Activated naive CD4-positive, alpha-beta T cell treated with anti-CD3 and anti-CD28 coated beads, Interleukin-2, amount 50 U/mL, for 24 hours (primary cell): ENCODE data around the gene NUDCD3.

ENCODE experiments used
- H3K27ac Mint-ChIP-seq: one replicate; pipeline ENCODE4 v1.8.0; 2021; ENCODE audit warnings: mild to moderate bottlenecking, mixed read lengths
- H3K27me3 Mint-ChIP-seq: one replicate; pipeline ENCODE4 v1.8.0; 2021; ENCODE audit warnings: mixed read lengths
- H3K36me3 Mint-ChIP-seq: one replicate; pipeline ENCODE4 v1.8.0; 2021; ENCODE audit warnings: mixed read lengths
- H3K4me1 Mint-ChIP-seq: one replicate; pipeline ENCODE4 v1.8.0; 2021; ENCODE audit warnings: mixed read lengths
- H3K4me3 Mint-ChIP-seq: one replicate; pipeline ENCODE4 v1.8.0; 2021; ENCODE audit warnings: mild to moderate bottlenecking, mixed read lengths
- H3K9me3 Mint-ChIP-seq: one replicate; pipeline ENCODE4 v1.8.0; 2021; ENCODE audit warnings: mixed read lengths

The NUDCD3 gene

GRCh38 chr7:44472843-44473242 is 17.6 kb downstream of the NUDCD3 start:
- Mint-ChIP-seq H3K4me1 (peaks cover 82% of the 10 kb centered on the region), H3K4me3 (no peak overlapping the region), H3K27ac (no peak overlapping the region), H3K9me3 (no peaks in the 10 kb centered on the region), H3K27me3 (no peaks in the 10 kb centered on the region), H3K36me3 (peaks cover 17% of the 10 kb centered on the region)

GRCh38 chr7:44471850-44472249 is 18.6 kb downstream of the NUDCD3 start:
- Mint-ChIP-seq H3K9me3 (no peaks in the 10 kb centered on the region), H3K27me3 (no peaks in the 10 kb centered on the region), H3K27ac (peak overlapping the region; percentile 1), H3K4me3 (no peak overlapping the region), H3K4me1 (peaks cover 81% of the 10 kb centered on the region), H3K36me3 (peaks cover 21% of the 10 kb centered on the region)

DNA sequence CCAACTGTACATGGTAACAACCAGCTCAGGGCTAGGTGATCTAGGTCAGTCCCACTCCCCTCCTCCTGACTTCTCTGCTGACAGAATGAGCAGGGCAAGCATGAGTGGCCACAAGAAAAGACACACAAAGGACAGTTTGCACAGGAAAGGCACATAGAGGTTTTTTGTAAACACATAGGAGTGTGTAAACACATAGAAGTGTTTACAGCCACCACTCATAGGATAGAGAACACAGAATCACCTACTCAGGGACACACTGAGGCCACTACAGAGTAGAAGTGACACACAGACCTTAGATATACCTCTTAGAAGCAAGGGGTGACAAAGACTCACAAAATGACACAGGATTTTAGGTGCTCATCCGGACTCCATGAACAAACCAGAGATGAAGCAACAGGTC is 19.0 kb downstream of the NUDCD3 start:
- H3K27me3 Mint-ChIP-seq, result no peaks in the 10 kb centered on the region
- H3K36me3 Mint-ChIP-seq, result peaks cover 21% of the 10 kb centered on the region
- peaks cover 81% of the 10 kb centered on the region for H3K4me1 Mint-ChIP-seq
- H3K9me3 Mint-ChIP-seq, result no peaks in the 10 kb centered on the region
- H3K4me3 Mint-ChIP-seq, result no peak overlapping the region
- peak overlapping the region; percentile 1 for H3K27ac Mint-ChIP-seq

GRCh38 chr7:44470628-44471245 is 19.7 kb downstream of the NUDCD3 start:
- no peaks in the 10 kb centered on the region for H3K27me3 Mint-ChIP-seq
- H3K36me3 Mint-ChIP-seq, result peaks cover 21% of the 10 kb centered on the region
- H3K4me3 Mint-ChIP-seq, result no peak overlapping the region
- H3K9me3 Mint-ChIP-seq, result no peaks in the 10 kb centered on the region
- H3K27ac Mint-ChIP-seq, result no peak overlapping the region
- H3K4me1 Mint-ChIP-seq, result peaks cover 86% of the 10 kb centered on the region

DNA sequence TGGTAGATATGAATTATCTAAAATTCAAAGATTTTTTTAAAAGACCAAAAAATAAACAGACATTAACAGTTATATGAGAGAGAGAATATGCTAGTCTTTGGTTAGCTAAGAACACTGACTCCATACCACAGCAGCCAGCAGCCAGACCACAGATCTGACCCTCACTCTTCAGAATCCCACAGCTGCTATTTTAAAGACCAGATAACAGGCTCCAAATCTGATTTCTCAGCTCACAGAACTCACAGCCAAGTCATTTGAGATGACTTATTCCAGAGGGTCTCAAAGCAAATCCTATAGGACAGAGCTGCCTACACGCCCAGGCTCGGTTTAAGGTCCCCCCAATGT is 20.4 kb downstream of the NUDCD3 start:
- peaks cover 92% of the 10 kb centered on the region for H3K4me1 Mint-ChIP-seq
- H3K36me3 Mint-ChIP-seq, result peaks cover 25% of the 10 kb centered on the region
- no peaks in the 10 kb centered on the region for H3K27me3 Mint-ChIP-seq
- H3K27ac Mint-ChIP-seq, result no peak overlapping the region
- H3K4me3 Mint-ChIP-seq, result no peak overlapping the region
- no peaks in the 10 kb centered on the region for H3K9me3 Mint-ChIP-seq

- Mint-ChIP-seq H3K27me3 (no peaks in the 10 kb centered on the region), H3K27ac (peak overlapping the region; percentile 38), H3K4me1 (peaks cover 92% of the 10 kb centered on the region), H3K36me3 (peaks cover 26% of the 10 kb centered on the region), H3K9me3 (no peaks in the 10 kb centered on the region), H3K4me3 (no peak overlapping the region)
Measured at GRCh38 chr7:44469461-44470134, 20.9 kb downstream of the NUDCD3 start.

GRCh38 chr7:44467217-44467548 is 23.3 kb downstream of the NUDCD3 start:
- H3K9me3 Mint-ChIP-seq, result no peaks in the 10 kb centered on the region
- H3K4me3 Mint-ChIP-seq, result no peak overlapping the region
- peak overlapping the region; percentile 35 for H3K27ac Mint-ChIP-seq
- no peaks in the 10 kb centered on the region for H3K27me3 Mint-ChIP-seq
- H3K4me1 Mint-ChIP-seq, result peaks cover 85% of the 10 kb centered on the region
- H3K36me3 Mint-ChIP-seq, result peaks cover 21% of the 10 kb centered on the region

DNA sequence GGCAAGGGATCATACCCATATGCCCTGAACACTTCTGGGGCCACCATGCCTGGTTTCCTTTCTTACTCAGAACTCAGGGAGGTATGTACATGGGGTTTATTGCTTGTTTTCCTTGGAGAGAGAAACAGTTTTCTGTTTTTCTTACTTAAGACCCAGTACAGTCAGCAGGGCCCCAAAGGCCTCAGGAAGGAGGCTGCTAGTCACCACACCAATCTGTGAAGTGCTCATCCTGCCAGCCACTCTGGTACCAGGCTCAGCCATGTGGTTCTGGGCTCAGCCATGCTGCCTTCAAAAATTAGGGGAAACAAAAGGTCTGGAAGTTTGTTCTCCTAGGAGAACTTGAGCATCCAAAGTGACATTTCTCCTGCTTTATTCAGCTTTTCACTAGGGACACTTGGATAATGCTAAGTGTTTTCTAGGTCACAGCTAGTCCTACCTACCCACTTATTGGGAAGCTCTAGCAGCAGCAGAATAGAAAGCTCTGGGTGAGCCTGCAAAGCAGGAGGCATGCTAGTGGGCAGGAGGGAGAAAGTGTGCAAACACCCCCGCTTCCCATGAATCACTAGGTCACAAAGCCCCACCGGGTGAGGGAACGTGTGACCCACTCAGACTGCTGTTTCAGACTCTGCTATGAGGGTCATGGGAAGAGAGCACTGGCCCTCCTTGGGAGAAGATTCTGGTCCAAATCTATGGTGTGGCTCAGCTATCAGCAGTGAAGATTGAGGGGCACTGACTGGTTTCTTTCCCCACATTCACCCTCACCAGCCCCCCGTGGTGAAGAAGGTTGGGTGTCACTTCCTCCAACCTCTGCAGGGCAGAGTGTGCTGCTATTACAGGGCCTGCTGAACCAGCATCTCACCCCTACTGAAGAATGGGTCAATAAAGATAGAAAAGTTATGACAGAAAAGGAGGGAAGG is 23.9 kb downstream of the NUDCD3 start:
- Mint-ChIP-seq H3K9me3 (no peaks in the 10 kb centered on the region), H3K27ac (no peak overlapping the region), H3K4me1 (peaks cover 85% of the 10 kb centered on the region), H3K27me3 (no peaks in the 10 kb centered on the region), H3K36me3 (peaks cover 22% of the 10 kb centered on the region), H3K4me3 (no peak overlapping the region)

DNA sequence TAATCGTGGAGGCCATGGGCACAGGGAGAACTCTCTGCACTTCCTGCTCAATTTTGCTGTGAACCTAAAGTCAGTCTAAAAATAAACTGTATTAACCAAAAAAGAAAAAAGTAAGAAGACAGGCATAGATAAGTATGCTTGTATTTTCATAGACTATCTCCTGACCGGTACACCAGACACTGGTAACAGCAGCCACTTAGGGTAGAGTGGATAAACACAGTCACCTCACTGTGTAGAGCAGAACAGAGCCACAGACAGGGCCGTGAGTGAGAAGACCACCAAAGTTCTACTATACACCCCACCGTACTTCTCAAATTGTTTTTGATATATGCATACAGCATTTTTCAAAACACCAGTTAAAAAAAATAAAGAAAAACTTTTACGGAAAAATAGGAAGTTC is 25.0 kb downstream of the NUDCD3 start:
- Mint-ChIP-seq H3K4me1 (peaks cover 88% of the 10 kb centered on the region), H3K27me3 (no peaks in the 10 kb centered on the region), H3K4me3 (no peak overlapping the region), H3K9me3 (no peaks in the 10 kb centered on the region), H3K36me3 (peaks cover 29% of the 10 kb centered on the region), H3K27ac (peak overlapping the region; percentile 52)

GRCh38 chr7:44463169-44463808 is 27.2 kb downstream of the NUDCD3 start:
- Mint-ChIP-seq H3K27me3 (no peaks in the 10 kb centered on the region), H3K9me3 (no peaks in the 10 kb centered on the region), H3K36me3 (peaks cover 33% of the 10 kb centered on the region), H3K27ac (peak overlapping the region; percentile 30), H3K4me3 (no peak overlapping the region), H3K4me1 (peaks cover 83% of the 10 kb centered on the region)

DNA sequence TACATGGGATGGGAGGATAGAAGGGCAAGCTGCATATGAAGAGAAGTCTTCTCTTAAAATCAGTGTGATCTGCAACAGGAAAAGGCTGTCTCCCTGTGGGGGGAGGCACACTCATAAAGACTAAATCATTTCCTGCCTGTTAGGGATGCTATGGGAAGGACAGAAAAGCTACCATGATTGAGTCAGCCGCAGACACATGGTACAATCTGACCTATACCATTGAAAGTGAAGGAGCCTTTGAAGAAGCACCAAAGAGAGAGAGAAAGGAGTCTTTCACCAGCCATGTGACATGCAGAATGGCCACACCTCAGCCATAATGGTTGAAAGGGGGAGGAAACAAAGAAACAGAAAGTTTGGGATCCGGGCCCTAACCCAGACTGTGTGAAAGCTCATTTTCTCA is 29.1 kb downstream of the NUDCD3 start:
- H3K27ac Mint-ChIP-seq, result peak overlapping the region; percentile 98
- no peaks in the 10 kb centered on the region for H3K9me3 Mint-ChIP-seq
- H3K4me3 Mint-ChIP-seq, result peak overlapping the region; percentile 82
- H3K27me3 Mint-ChIP-seq, result no peaks in the 10 kb centered on the region
- peaks cover 29% of the 10 kb centered on the region for H3K36me3 Mint-ChIP-seq
- peaks cover 82% of the 10 kb centered on the region for H3K4me1 Mint-ChIP-seq

DNA sequence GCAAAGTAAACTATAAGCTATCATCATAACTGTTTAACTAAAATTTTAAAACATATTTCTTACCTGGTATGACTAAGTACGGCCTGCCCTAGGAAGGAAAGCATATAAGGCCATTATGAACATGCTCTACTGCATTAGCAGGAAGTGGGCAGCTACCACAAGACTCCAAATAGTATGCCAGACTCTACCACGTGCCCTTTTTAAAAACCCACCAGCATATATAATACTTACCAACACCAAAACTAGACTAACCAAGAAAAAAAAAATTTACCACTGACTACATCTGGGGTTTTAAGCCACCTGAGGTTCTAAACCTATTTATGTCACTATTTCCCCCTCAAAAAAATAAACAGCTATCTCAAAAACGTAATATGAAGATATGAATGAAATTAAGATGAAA is 30.1 kb downstream of the NUDCD3 start:
- Mint-ChIP-seq H3K9me3 (no peaks in the 10 kb centered on the region), H3K27ac (peak overlapping the region; percentile 98), H3K4me1 (peaks cover 82% of the 10 kb centered on the region), H3K36me3 (peaks cover 28% of the 10 kb centered on the region), H3K4me3 (peak overlapping the region; percentile 71), H3K27me3 (no peaks in the 10 kb centered on the region)

- Mint-ChIP-seq H3K9me3 (no peaks in the 10 kb centered on the region), H3K4me3 (no peak overlapping the region), H3K27ac (peak overlapping the region; percentile 60), H3K36me3 (peaks cover 26% of the 10 kb centered on the region), H3K4me1 (peaks cover 73% of the 10 kb centered on the region), H3K27me3 (no peaks in the 10 kb centered on the region)
Measured at GRCh38 chr7:44455155-44455554, 35.3 kb downstream of the NUDCD3 start.

DNA sequence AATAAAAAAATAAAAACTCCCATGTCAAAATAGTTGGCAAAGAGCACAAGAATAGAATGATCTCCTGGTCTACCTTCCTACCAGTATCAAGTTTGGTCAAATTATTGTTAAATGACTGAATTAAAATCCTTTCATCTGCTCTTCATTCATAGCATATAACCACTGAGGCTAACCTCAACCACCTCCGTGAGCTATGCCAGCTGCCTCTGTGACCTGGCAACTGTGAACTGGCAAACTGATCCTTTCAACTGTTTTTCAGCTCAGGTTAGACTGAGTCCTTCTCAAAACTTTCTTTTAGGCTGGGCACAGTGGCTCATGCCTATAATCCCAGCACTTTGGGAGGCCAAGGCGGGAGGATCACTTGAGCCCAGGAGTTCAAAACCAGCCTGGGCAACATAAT is 36.1 kb downstream of the NUDCD3 start:
- Mint-ChIP-seq H3K27me3 (no peaks in the 10 kb centered on the region), H3K27ac (no peak overlapping the region), H3K9me3 (no peaks in the 10 kb centered on the region), H3K4me3 (peak overlapping the region; percentile 49), H3K4me1 (peaks cover 71% of the 10 kb centered on the region), H3K36me3 (peaks cover 21% of the 10 kb centered on the region)

DNA sequence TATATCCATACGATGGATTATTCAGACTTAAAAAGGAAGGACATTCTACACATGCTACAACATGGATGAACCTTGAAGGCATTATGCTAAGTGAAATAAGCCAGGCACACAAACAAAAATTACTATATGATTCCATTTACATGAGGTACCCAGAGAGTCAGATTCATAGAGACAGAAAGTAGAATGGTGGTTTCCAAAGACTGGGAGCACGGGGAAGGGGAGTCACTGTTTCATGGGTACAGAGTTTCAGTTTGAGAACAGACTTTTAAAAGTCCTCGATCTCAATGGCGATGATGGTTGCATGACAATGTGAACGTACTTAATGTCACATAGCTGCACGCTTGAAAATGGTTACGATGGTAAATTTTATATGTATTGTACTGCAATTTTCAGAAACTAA is 39.3 kb downstream of the NUDCD3 start:
- no peak overlapping the region for H3K4me3 Mint-ChIP-seq
- no peaks in the 10 kb centered on the region for H3K27me3 Mint-ChIP-seq
- H3K4me1 Mint-ChIP-seq, result peaks cover 77% of the 10 kb centered on the region
- no peaks in the 10 kb centered on the region for H3K9me3 Mint-ChIP-seq
- H3K36me3 Mint-ChIP-seq, result peaks cover 30% of the 10 kb centered on the region
- no peak overlapping the region for H3K27ac Mint-ChIP-seq

- Mint-ChIP-seq H3K4me3 (no peak overlapping the region), H3K27ac (no peak overlapping the region), H3K27me3 (no peaks in the 10 kb centered on the region), H3K4me1 (peaks cover 73% of the 10 kb centered on the region), H3K9me3 (no peaks in the 10 kb centered on the region), H3K36me3 (peaks cover 37% of the 10 kb centered on the region)
Measured at GRCh38 chr7:44449584-44449928, 40.9 kb downstream of the NUDCD3 start.
